Body of pancreas (tissue), 4 donors: ENCODE data around the gene DOCK2. TPM values are rescaled to one million over a fixed set of nuclear protein-coding genes. Genes with fewer than 3 reads are reported as not detected.
A peak's percentile ranks its signal among the peaks of the same experiment; 100 is the strongest.

Experiments used
- ATAC-seq: fragments of 150-250 bp; one replicate; pipeline ENCODE4 v1.9.1; 2016
- DNase-seq, 4 donors: peaks; one replicate each; pipeline ENCODE4 v3.0.0-alpha.2; 2019
- H3K27ac ChIP-seq, 4 donors: fragments of 200-600 bp; sonication (generic); 1 replicate in 3 of 4; 2 replicates in 1 of 4; pipeline versions ENCODE4 v1.5.1 to v1.6.1; 2016 to 2019; ENCODE audit warnings: mild to moderate bottlenecking in 1 of 4, mixed read lengths in 1 of 4, moderate library complexity in 1 of 4
- H3K27me3 ChIP-seq, 2 donors: fragments of 200-600 bp; sonication (generic); one replicate each; pipeline ENCODE4 v1.6.0; 2016; ENCODE audit warnings: mild to moderate bottlenecking in 1 of 2
- H3K36me3 ChIP-seq, 2 donors: fragments of 200-600 bp; sonication (generic); replicated peaks in 1 of 2; 2 replicates each; pipeline ENCODE4 v1.5.1; 2016; ENCODE audit warnings: low read depth in 2 of 2; ENCODE audit not compliant: insufficient read depth in 1 of 2
- H3K4me1 ChIP-seq: fragments of 200-600 bp; sonication (generic); one replicate; pipeline ENCODE4 v1.6.0; 2016
- H3K4me3 ChIP-seq, 2 donors: fragments of 200-600 bp; sonication (generic); 1 replicate in 1 of 2; 2 replicates in 1 of 2; pipeline ENCODE4 v1.5.1; 2016 to 2019
- H3K9me3 ChIP-seq, 3 donors: fragments of 200-600 bp; sonication (generic); 1 replicate in 2 of 3; 2 replicates in 1 of 3; pipeline ENCODE4 v1.5.1; 2016
- POLR2A ChIP-seq, 3 donors: fragments of 450-650 bp; IDR thresholded peaks; one replicate each; pipeline ENCODE4 v1.6.1; 2016; ENCODE audit warnings: antibody characterized with exemption in 3 of 3, mild to moderate bottlenecking in 2 of 3
- WGBS, 2 donors: methylation state at CpG; one replicate each; pipeline ENCODE4 v1.1.5; 2017; 5-methylcytosine and 5-hydroxymethylcytosine counted together
- intact Hi-C: fragments of 100-400 bp; cut with DNase I; formaldehyde crosslinking; loops from one replicate; pipeline ENCODE4 v1.15.1; 2023
- total RNA-seq, 2 donors: library from RNA; depleted of rRNA; stranded (reverse); fragments of >200 nt; gene quantifications; one replicate each; pipeline ENCODE4 v1.1.0, GENCODE V29; 2016
- TF ChIP-seq, protein P1 (sequence below), 7 experiments: fragments of 450-650 bp in 4 of 7; fragments of 200-600 bp in 3 of 7; sonication (generic) in 3 of 7; IDR thresholded peaks; one replicate each; pipeline ENCODE4 v1.5.1; 2016 to 2019; ENCODE audit warnings: antibody characterized with exemption in 7 of 7

The DOCK2 gene
- total RNA-seq, 2 donors from 2014 or later: 3.1 to 7.6 TPM

DNA sequence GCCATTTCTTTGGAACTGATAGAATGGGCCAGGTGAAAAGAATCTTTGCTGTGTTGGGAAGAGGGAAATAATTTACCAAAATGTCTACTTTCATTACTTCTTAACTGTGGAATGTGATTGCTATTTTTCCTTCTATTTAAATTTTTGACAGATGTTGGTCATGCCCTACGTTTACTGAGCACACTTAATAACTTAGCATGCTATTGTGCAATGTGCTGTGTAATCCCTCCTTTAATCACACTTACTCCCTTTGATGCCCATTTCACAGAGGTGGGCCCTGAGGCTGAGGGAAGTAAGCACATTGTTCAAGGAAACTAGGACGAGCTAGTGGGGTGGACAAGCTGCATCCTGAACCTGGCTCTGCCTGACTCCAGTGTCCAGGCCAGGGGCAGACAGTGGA, 391.0 kb downstream of the DOCK2 start:
- Histone ChIP-seq H3K9me3 (no peaks in the 10 kb centered on the region), H3K4me3 (no peak overlapping the region), H3K4me1 (no peaks in the 10 kb centered on the region), H3K36me3 (no peaks in the 10 kb centered on the region), H3K27ac (no peak overlapping the region), H3K27me3 (no peaks in the 10 kb centered on the region)
- TF ChIP-seq, protein P1, sequence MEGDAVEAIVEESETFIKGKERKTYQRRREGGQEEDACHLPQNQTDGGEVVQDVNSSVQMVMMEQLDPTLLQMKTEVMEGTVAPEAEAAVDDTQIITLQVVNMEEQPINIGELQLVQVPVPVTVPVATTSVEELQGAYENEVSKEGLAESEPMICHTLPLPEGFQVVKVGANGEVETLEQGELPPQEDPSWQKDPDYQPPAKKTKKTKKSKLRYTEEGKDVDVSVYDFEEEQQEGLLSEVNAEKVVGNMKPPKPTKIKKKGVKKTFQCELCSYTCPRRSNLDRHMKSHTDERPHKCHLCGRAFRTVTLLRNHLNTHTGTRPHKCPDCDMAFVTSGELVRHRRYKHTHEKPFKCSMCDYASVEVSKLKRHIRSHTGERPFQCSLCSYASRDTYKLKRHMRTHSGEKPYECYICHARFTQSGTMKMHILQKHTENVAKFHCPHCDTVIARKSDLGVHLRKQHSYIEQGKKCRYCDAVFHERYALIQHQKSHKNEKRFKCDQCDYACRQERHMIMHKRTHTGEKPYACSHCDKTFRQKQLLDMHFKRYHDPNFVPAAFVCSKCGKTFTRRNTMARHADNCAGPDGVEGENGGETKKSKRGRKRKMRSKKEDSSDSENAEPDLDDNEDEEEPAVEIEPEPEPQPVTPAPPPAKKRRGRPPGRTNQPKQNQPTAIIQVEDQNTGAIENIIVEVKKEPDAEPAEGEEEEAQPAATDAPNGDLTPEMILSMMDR (IDR thresholded peaks at IDR 0.05): no peak
- TF ChIP-seq POLR2A (IDR thresholded peaks at IDR 0.05): no peak
- intact Hi-C loops: no loop called here
- peak; percentile 33 for ATAC-seq
- WGBS, 2 donors: 10 to 33% methylated on average over 2 of the region's 2 CpGs
- DNase-seq: no peak

DNA sequence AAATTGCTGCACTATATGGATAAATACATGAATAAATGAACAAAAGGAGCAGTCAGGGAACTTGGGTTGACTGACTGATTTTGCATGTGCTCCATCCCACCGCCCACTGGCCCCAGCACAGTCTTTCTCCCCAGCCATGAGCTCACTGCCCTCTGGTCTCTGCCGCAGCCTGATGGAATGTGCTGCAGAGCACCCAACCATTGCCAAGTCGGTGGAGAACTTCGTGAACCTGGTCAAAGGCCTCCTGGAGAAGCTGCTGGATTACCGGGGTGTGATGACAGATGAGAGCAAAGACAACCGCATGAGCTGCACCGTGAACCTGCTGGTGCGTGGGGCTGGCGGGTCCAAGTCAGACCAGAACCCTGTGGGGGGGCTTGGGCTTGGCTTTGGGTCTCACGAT, 397.2 kb downstream of the DOCK2 start:
- H3K4me3 ChIP-seq: no peak overlapping the region
- no peaks in the 10 kb centered on the region for H3K9me3 ChIP-seq
- H3K4me1 ChIP-seq: no peaks in the 10 kb centered on the region
- no peak for DNase-seq
- H3K27ac ChIP-seq: no peak overlapping the region
- WGBS, 2 donors: 73 to 75% methylated on average over 10 of the region's 10 CpGs
- H3K36me3 ChIP-seq: no peaks in the 10 kb centered on the region
- ATAC-seq: no peak
- intact Hi-C loops: no loop called here
- no peak for TF ChIP-seq POLR2A (IDR thresholded peaks at IDR 0.05)
- TF ChIP-seq, protein P1 (IDR thresholded peaks at IDR 0.05): no peak
- H3K27me3 ChIP-seq: no peaks in the 10 kb centered on the region

DNA sequence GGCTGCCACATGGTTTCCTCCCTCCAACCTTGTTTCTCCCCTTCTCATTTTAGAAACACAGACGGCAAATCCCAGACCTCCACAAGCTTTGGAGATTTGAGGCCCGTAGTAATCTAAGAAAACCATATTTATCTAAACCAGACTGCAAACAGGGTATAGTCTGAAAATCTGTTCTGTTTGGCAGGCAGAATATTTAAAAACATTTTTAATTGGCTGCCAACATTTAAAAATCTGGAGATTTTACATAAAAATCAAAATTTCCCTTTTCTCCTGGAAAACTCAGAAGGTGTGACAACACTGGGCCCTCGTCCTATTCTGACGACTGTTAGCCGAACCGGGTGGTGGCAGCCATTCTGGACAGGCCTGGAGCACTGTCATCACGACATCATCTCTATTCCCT, 401.2 kb downstream of the DOCK2 start:
- 82 to 92% methylated on average over 7 of the region's 7 CpGs for WGBS, 2 donors
- intact Hi-C loops: no loop called here
- Histone ChIP-seq H3K9me3 (no peaks in the 10 kb centered on the region), H3K4me1 (no peaks in the 10 kb centered on the region), H3K27ac (no peak overlapping the region), H3K27me3 (no peaks in the 10 kb centered on the region), H3K4me3 (no peak overlapping the region), H3K36me3 (no peaks in the 10 kb centered on the region)
- DNase-seq (no peak), ATAC-seq (no peak)
- TF ChIP-seq, protein P1 (IDR thresholded peaks at IDR 0.05): no peak
- no peak for TF ChIP-seq POLR2A (IDR thresholded peaks at IDR 0.05)

DNA sequence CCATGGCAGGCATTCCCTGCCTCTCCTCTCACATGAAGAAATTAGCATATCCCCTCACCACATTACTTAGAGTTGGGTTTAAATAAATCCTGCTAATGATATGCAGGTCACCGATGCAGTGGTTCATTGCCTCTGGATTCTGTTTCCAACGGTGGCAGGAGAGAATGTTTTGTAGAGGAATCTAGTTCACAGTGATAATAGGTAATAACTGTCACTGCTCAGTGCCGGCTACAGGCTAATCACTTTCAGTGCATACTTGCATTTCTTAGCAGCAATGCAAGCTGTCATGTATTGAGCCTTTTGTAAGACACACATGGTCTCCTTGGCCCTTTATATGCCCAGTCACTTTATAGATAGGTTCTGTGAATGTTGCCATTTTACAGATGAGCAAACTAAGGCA, 402.8 kb downstream of the DOCK2 start:
- Histone ChIP-seq H3K9me3 (no peaks in the 10 kb centered on the region), H3K27ac (no peak overlapping the region), H3K27me3 (no peaks in the 10 kb centered on the region), H3K36me3 (no peaks in the 10 kb centered on the region), H3K4me1 (no peaks in the 10 kb centered on the region), H3K4me3 (no peak overlapping the region)
- 73 to 87% methylated on average over 3 of the region's 3 CpGs for WGBS, 2 donors
- ATAC-seq: no peak
- intact Hi-C loops: no loop called here
- TF ChIP-seq POLR2A (IDR thresholded peaks at IDR 0.05): no peak
- TF ChIP-seq, protein P1 (IDR thresholded peaks at IDR 0.05): no peak
- DNase-seq: no peak

DNA sequence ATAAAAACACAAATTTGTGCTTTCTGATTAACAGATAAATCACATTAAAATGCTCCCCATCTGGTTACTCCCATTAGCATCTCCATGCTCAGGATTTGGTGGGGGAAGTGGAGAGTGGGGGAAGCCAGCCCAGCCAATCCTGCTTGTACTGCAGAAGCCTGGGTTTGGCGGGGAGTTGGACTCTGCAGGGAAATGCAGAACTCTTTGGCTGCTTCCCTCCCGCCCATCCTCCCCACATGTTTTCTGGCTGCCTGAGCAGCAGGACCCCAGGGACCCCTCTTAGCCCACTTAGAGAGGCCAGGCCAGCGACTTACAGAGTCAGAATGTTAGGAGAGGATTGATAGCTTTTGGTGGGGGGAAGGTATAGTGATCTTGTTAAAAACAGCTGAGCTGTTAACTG, 409.2 kb downstream of the DOCK2 start:
- intact Hi-C loops: no loop called here
- WGBS, 2 donors: 42 to 48% methylated on average over 3 of the region's 3 CpGs
- no peak for ATAC-seq

More for the DNA sequence above, 409.2 kb downstream of the DOCK2 start:
- no peaks in the 10 kb centered on the region for H3K4me1 ChIP-seq
- DNase-seq: no peak
- H3K27me3 ChIP-seq: no peaks in the 10 kb centered on the region
- no peak overlapping the region for H3K27ac ChIP-seq
- H3K4me3 ChIP-seq: no peak overlapping the region
- no peaks in the 10 kb centered on the region for H3K36me3 ChIP-seq
- TF ChIP-seq POLR2A (IDR thresholded peaks at IDR 0.05): no peak
- H3K9me3 ChIP-seq: no peaks in the 10 kb centered on the region
